ENCODE measurements around the gene RERG.

RERG gene

DNA sequence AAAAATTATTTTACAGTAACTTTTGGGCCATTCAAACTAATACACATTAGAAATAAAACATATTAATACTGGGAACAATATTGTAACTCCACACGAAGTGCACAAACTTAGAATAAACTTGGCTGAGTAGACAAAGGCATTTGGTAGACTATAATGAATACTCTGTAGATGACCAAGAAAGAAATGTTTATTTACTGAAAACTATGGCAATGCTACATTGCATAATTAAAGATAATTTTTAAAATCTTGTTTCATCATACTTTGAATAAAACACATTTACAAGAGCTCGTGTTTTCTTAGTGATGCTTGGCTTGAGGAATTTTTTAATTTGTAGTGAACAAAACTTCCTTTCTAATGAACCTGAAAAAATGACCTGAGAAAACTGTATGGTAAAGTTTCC lies 21.3 kb downstream of the RERG start:
- H3K4me1 ChIP-seq, result no peaks in the 10 kb centered on the region
- no peak overlapping the region for H3K4me2 ChIP-seq
- H3K36me3 ChIP-seq, result no peaks in the 10 kb centered on the region
- H3K27me3 ChIP-seq, result no peaks in the 10 kb centered on the region
- H3K9me3 ChIP-seq (replicated peaks in 1 of 11), result no peaks in the 10 kb centered on the region; a peak in 1 of 22 replicates
- no peak overlapping the region for H3K27ac ChIP-seq
- no peak overlapping the region for H3K4me3 ChIP-seq
- no peaks in the 10 kb centered on the region for H4K20me1 ChIP-seq
- TF ChIP-seq Cebpa-rat (IDR thresholded peaks at IDR 0.05), result no peak
- no peak overlapping the region for H3K9ac ChIP-seq

DNA sequence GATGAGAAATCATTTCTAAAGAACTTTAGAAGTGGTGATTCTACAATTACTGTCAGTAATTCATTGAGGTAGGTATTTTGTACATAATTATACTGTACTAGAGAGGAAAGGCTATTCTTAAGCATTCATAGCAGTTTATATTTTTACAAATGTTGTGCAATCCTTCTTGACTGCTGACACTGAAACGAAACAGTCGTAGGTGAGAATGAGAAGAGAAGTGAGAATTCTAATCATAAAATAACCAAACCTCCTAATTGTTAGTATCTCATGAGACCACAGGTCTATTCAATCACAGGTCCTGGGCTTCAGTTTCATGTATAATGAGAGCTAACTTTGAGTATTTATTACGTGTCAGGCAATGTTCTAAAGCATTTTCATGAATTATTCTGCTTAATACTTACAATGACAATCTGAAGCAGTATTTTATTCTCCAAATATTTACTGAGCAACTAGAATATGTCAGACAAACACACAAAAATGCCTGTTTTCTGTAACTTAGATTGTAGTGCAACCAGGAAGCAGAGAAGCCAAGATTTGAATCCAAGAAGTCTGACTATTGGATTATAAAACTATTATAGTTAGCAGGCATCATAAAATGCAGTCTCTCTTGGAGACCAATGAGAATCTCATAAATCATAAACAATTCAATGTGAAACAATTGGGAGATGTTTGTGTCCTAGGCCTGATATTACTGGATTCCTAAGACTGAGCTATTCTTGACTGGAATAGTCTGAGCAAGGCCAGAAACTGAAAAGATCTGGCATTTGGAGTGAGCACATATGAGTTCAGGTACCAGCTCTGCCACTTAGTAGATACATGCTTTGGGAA lies 24.3 kb downstream of the RERG start:
- Histone ChIP-seq H3K4me1 (no peaks in the 10 kb centered on the region), H3K36me3 (no peaks in the 10 kb centered on the region), H3K4me2 (no peak overlapping the region), H3K27me3 (no peaks in the 10 kb centered on the region), H3K4me3 (no peak overlapping the region), H3K27ac (no peak overlapping the region), H3K9me3 (replicated peaks in 1 of 11) (no peaks in the 10 kb centered on the region), H3K9ac (no peak overlapping the region), H4K20me1 (no peaks in the 10 kb centered on the region)
- 0 out of 22 replicates have a peak, but pooled peaks of 2 of the 11 experiments have one; percentile 8 to 26 for TF ChIP-seq Cebpa-rat (IDR thresholded peaks at IDR 0.05)

DNA sequence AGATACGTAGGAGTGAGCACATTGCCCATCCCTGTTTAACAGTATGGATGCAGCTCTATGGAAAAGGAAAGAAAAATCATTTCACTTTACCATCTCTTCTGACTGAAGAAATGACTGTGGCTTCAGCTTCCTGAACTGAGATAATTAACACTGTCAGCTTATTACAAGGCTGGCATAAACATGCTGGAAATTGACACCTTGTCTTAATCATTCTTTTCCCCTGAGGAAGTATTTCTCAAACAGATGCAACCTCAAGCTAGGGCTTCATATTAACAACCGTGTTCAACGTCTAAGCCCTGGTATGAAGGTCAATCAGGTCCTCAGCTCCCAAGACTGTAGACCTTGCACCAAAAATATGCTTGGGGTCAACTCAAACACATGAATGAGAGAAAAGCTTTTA lies 25.0 kb downstream of the RERG start:
- Histone ChIP-seq H3K27me3 (no peaks in the 10 kb centered on the region), H3K4me1 (no peaks in the 10 kb centered on the region), H4K20me1 (no peaks in the 10 kb centered on the region), H3K9ac (no peak overlapping the region), H3K4me2 (no peak overlapping the region), H3K9me3 (replicated peaks in 1 of 11) (no peaks in the 10 kb centered on the region), H3K4me3 (no peak overlapping the region), H3K36me3 (no peaks in the 10 kb centered on the region), H3K27ac (no peak overlapping the region)
- TF ChIP-seq Cebpa-rat (IDR thresholded peaks at IDR 0.05), result no peak

DNA sequence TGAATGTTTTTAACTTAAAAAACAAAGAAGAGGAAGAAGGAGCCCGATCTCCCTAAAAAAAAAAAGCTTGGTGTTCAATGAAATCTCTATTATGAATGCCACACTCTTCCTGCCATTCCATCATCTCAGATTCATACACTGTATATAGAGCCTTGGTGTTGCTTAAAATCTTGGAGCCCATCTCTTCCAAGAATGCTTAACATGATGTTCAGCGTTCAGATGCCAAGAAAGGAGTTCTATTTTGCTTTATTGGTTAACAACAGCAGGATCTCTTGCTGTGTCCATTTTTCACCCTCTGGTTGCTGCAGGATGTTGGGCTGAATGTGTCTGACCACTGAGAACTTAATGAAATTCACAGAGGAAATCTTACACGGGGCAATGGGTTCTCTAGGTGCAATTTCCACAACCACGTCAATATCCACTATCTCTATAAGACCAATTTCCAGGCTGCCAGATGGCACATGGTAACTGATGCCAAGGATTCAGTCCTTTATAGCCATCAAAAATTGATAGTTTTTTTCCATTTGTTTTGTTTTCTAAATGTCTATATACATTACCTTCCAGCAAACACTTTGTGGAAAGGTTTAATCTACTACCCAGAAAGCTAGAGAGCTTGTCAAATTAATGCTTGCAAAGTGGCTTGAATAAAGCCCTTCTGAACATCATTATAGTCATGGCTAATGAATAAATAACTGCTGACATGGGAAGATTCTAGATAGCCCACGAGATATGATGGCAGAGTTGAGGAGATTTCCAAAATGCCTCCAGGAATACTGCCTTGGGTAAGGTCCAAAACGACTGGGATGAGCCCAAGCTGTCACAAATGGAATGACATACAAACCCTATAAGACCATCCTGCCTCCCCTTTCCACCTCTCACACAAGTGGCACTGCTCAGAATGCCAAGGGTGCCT lies 26.5 kb downstream of the RERG start:
- H3K27ac ChIP-seq, result no peak overlapping the region
- H3K36me3 ChIP-seq, result no peaks in the 10 kb centered on the region
- H3K9ac ChIP-seq, result no peak overlapping the region
- no peak overlapping the region for H3K4me3 ChIP-seq
- no peak for TF ChIP-seq Cebpa-rat (IDR thresholded peaks at IDR 0.05)
- H3K9me3 ChIP-seq (replicated peaks in 1 of 11), result no peaks in the 10 kb centered on the region
- H3K4me2 ChIP-seq, result no peak overlapping the region
- H3K4me1 ChIP-seq, result no peaks in the 10 kb centered on the region
- H3K27me3 ChIP-seq, result no peaks in the 10 kb centered on the region
- no peaks in the 10 kb centered on the region for H4K20me1 ChIP-seq

DNA sequence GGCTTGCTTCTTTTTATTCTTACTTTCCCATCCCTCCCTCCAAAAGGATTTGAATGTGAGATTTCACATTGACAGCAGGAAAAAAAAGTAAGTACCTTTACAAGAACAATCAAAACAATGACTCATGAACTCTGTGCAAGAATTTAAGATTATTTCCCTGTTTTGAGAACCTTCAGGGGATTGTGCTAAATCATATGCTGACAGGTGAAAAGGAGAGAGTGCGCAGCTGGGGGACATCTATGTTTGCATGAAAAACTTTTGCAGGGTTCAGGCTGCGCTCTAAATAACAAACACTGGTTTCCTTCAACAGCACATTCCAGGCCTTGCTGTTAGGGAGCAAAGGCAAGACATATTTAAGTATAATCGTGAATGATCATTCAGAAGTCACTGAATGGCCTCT lies 27.3 kb downstream of the RERG start:
- Histone ChIP-seq H3K36me3 (no peaks in the 10 kb centered on the region), H3K27ac (no peak overlapping the region), H3K4me3 (no peak overlapping the region), H4K20me1 (no peaks in the 10 kb centered on the region), H3K4me2 (no peak overlapping the region), H3K9me3 (replicated peaks in 1 of 11) (no peaks in the 10 kb centered on the region), H3K27me3 (no peaks in the 10 kb centered on the region), H3K9ac (no peak overlapping the region), H3K4me1 (no peaks in the 10 kb centered on the region)
- no peak for TF ChIP-seq Cebpa-rat (IDR thresholded peaks at IDR 0.05)

DNA sequence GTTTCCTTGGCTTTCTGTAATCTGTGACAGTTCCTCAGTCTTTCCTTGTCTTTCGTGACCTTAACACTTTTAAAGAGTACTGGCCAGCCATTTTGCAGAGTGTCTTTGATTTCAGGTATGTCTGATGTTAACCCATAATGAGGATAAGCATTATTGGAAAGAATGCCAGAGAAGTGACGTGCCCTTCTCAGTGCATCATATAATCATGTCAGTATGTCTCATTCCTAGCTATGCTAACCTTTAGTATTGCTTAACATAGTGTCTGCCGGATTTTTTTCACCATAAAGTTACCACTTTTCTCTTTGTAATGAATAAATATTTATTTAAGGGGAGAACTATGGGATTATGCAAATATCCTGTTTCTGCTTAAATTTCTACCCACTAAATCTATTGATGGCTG lies 28.5 kb downstream of the RERG start:
- Histone ChIP-seq H3K27ac (no peak overlapping the region), H4K20me1 (no peaks in the 10 kb centered on the region)
- TF ChIP-seq Cebpa-rat (IDR thresholded peaks at IDR 0.05), result no peak

DNA sequence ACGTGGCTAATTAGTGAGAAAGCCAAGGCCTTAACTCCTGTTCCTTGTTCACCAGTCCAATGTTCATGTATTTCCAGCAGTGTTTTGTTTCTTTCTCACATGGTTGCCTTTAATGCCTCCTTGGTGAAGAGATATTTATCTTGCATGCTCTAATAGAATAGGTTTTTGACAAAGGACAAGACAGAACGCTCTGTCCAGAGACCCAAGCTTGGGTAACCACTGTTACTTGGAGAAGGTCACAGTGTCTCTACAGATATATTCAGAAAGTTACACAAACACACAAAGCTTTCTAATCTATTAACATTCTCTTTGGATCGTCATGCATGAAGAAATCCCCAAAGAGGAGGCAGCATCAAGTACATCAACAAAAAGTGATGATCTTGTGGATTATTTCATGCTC lies 33.1 kb downstream of the RERG start:
- peaks cover 0 to 6% (median 0%) of the 10 kb centered on the region in 10 experiments; a peak in 3 of 20 replicates for H3K4me1 ChIP-seq
- H3K36me3 ChIP-seq, result no peaks in the 10 kb centered on the region

More for the DNA sequence above, 28.5 kb downstream of the RERG start:
- no peak overlapping the region for H3K4me2 ChIP-seq
- H3K4me1 ChIP-seq, result no peaks in the 10 kb centered on the region
- no peak overlapping the region for H3K9ac ChIP-seq
- no peak overlapping the region for H3K4me3 ChIP-seq
- H3K36me3 ChIP-seq, result no peaks in the 10 kb centered on the region
- H3K9me3 ChIP-seq (replicated peaks in 1 of 11), result no peaks in the 10 kb centered on the region
- H3K27me3 ChIP-seq, result no peaks in the 10 kb centered on the region

DNA sequence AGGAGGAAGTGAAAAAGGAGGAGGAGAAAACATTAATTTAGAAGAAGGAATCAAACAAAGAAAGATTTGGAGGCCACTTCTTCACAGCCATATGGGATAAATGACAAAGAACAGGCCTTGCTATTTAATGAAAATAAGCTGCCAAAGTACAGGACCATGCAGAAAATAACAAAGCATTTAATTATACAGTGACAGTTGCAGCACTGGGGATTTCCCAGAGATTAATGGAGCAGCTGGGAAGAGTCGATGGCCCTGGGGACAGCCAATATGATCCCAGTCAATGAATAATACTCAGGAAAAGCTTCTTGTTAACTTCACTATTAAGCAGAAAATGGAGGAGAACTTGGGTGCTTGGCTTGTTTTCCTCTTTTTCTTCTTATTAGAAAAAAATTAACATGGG lies 34.6 kb downstream of the RERG start:
- TF ChIP-seq Cebpa-rat (IDR thresholded peaks at IDR 0.05), result no peak
- no peaks in the 10 kb centered on the region for H3K27me3 ChIP-seq
- H3K9me3 ChIP-seq (replicated peaks in 1 of 11), result no peaks in the 10 kb centered on the region
- H3K9ac ChIP-seq, result no peak overlapping the region
- H3K27ac ChIP-seq, result no peak overlapping the region
- H3K36me3 ChIP-seq, result no peaks in the 10 kb centered on the region
- peaks cover 0 to 6% (median 0%) of the 10 kb centered on the region in 10 experiments; a peak in 3 of 20 replicates for H3K4me1 ChIP-seq
- no peak overlapping the region for H3K4me3 ChIP-seq
- H4K20me1 ChIP-seq, result no peaks in the 10 kb centered on the region
- peak overlapping the region in 1 of 11 experiments; percentile 29; a peak in 3 of 22 replicates for H3K4me2 ChIP-seq

More for the DNA sequence above, 33.1 kb downstream of the RERG start:
- no peaks in the 10 kb centered on the region for H3K27me3 ChIP-seq
- H3K4me3 ChIP-seq, result no peak overlapping the region
- H3K4me2 ChIP-seq, result no peak overlapping the region
- H3K9ac ChIP-seq, result no peak overlapping the region
- H3K27ac ChIP-seq, result no peak overlapping the region
- no peak for TF ChIP-seq Cebpa-rat (IDR thresholded peaks at IDR 0.05)
- H4K20me1 ChIP-seq, result no peaks in the 10 kb centered on the region
- no peaks in the 10 kb centered on the region for H3K9me3 ChIP-seq (replicated peaks in 1 of 11)

DNA sequence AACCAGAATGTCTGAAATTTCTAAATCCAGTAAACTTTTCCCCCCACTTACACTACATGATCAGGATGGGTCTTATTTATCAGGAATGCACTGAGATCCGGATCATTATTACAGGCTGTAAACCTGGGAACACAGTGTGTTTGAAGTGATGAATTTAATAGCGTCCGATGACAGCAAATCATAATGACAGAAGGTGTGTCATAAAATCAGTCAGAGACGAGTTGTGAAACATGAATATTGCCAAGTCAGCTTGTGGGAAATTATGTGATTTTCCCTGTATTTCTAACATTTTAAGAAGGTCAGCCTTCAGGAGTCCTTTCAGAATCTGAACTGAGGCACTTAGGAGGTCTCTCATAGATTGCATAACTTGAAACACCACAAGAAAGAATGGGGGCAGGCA lies 36.7 kb downstream of the RERG start:
- H3K27me3 ChIP-seq, result no peaks in the 10 kb centered on the region
- no peak overlapping the region for H3K27ac ChIP-seq
- TF ChIP-seq Cebpa-rat (IDR thresholded peaks at IDR 0.05), result no peak
- no peak overlapping the region for H3K4me2 ChIP-seq
- H3K36me3 ChIP-seq, result no peaks in the 10 kb centered on the region
- no peak overlapping the region for H3K9ac ChIP-seq
- no peaks in the 10 kb centered on the region for H3K9me3 ChIP-seq (replicated peaks in 1 of 11)
- no peak overlapping the region for H3K4me3 ChIP-seq
- H4K20me1 ChIP-seq, result no peaks in the 10 kb centered on the region
- peaks cover 0 to 6% (median 0%) of the 10 kb centered on the region in 10 experiments; a peak in 3 of 20 replicates for H3K4me1 ChIP-seq
